Fibroblast of lung (primary cell): Measurements from ENCODE around the gene GDF7.

Source experiments
- EZH2 ChIP-seq: IDR thresholded peaks from 2 replicates; pipeline ENCODE4 v1.5.1; 2012; ENCODE audit warnings: low read length, control low read depth, mild to moderate bottlenecking; ENCODE audit errors: missing control alignments
- TF ChIP-seq, protein P1 (sequence below), 2 donors: IDR thresholded peaks in 1 of 2; conservative IDR thresholded peaks in 1 of 2; 1 replicate in 1 of 2; 2 replicates in 1 of 2; pipeline ENCODE4 v1.5.1; 2011 to 2012; ENCODE audit warnings: low read length in 2 of 2, control low read depth in 1 of 2, inconsistent platforms in 1 of 2, low read depth in 1 of 2, mild to moderate bottlenecking in 1 of 2

DNA sequence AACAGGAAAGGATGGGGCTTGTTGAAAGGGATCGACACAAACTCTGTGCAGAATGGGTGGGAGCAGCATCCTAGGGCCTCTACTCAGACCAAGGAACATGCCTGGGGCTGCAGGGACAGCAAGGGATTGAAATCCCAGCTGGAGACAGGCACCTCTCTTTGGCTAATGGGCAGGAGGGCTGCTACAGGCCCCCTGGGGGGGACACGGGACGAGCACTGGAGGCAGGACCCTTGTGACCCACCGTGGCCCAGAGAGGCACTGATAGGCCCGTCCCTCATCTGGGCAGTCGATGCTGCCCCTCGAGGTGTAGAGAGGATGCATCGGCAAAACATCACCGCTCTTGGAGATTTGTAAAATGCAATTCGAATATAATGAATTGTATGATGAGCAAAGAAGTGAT is 21.2 kb upstream of the GDF7 start:
- no peak for TF ChIP-seq EZH2
- TF ChIP-seq, protein P1, sequence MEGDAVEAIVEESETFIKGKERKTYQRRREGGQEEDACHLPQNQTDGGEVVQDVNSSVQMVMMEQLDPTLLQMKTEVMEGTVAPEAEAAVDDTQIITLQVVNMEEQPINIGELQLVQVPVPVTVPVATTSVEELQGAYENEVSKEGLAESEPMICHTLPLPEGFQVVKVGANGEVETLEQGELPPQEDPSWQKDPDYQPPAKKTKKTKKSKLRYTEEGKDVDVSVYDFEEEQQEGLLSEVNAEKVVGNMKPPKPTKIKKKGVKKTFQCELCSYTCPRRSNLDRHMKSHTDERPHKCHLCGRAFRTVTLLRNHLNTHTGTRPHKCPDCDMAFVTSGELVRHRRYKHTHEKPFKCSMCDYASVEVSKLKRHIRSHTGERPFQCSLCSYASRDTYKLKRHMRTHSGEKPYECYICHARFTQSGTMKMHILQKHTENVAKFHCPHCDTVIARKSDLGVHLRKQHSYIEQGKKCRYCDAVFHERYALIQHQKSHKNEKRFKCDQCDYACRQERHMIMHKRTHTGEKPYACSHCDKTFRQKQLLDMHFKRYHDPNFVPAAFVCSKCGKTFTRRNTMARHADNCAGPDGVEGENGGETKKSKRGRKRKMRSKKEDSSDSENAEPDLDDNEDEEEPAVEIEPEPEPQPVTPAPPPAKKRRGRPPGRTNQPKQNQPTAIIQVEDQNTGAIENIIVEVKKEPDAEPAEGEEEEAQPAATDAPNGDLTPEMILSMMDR (conservative IDR thresholded peaks at IDR 0.05 in 1 of 2, IDR thresholded peaks at IDR 0.05 in 1 of 2; ENCODE audit: low read depth in 1 of 2, low read length in 2 of 2) = no peak
